HEK293 (cell line): ENCODE measurements around the gene SAMM50.

Source experiments
- CTCF ChIA-PET: fragments of 350-600 bp; formaldehyde crosslinking; extraction: SDS; loops from one replicate; lab custom pipeline; 2021; ENCODE audit warnings: antibody characterized with exemption; lab: Yijun Ruan, JAX
- POLR2A ChIA-PET: fragments of 300-600 bp; formaldehyde crosslinking; extraction: SDS; loops from one replicate; lab custom pipeline; 2020; ENCODE audit warnings: antibody characterized with exemption, inconsistent platforms; lab: Yijun Ruan, JAX
- H3K27ac ChIP-seq: fragments of 200-500 bp; sonication (Bioruptor generic); 2 replicates; pipeline ENCODE4 v1.5.1; 2014; ENCODE audit warnings: low read depth, low read length, control low read depth, inconsistent platforms; ENCODE audit errors: extremely low read depth
- H3K36me3 ChIP-seq, 2 experiments: fragments of 200-500 bp in 1 of 2; sonication (Bioruptor generic) in 1 of 2; 1 replicate in 1 of 2; 2 replicates in 1 of 2; pipeline ENCODE4 v1.5.1; 2014 to 2017; ENCODE audit warnings: inconsistent platforms in 2 of 2, low read length in 2 of 2; ENCODE audit not compliant: control insufficient read depth in 2 of 2, insufficient read depth in 1 of 2
- H3K4me1 ChIP-seq: fragments of 200-500 bp; sonication (Bioruptor generic); 2 replicates; pipeline ENCODE4 v1.5.1; 2014; ENCODE audit warnings: mild to moderate bottlenecking, low read length, inconsistent platforms; ENCODE audit not compliant: control insufficient read depth, insufficient read depth
- H3K4me3 ChIP-seq: 2 replicates; pipeline ENCODE4 v1.5.1; 2011; ENCODE audit warnings: low read depth, mild to moderate bottlenecking, control low read depth, low read length, moderate library complexity
- H3K9me3 ChIP-seq: fragments of 200-500 bp; sonication (Bioruptor generic); 2 replicates; pipeline ENCODE4 v1.5.1; 2014; ENCODE audit warnings: low read depth, low read length, inconsistent platforms; ENCODE audit not compliant: control insufficient read depth, insufficient read depth
- HOXC10 ChIP-seq: sonication (generic); formaldehyde crosslinking; IDR thresholded peaks from 2 replicates; pipeline ENCODE4 v1.8.1; 2023; ENCODE audit warnings: mild to moderate bottlenecking, missing genetic modification reagents
- KLF7 ChIP-seq: fragments of 450-650 bp; formaldehyde crosslinking; IDR thresholded peaks from 2 replicates; pipeline ENCODE4 v1.5.1; 2016; ENCODE audit warnings: missing biosample characterization, missing genetic modification characterization, borderline replicate concordance
- REPIN1 ChIP-seq: fragments of 450-650 bp; formaldehyde crosslinking; IDR thresholded peaks from 2 replicates; pipeline ENCODE4 v1.5.1; 2017; ENCODE audit warnings: missing biosample characterization, missing genetic modification characterization, low read depth
- TCF7L2 ChIP-seq: IDR thresholded peaks from 2 replicates; pipeline ENCODE4 v1.6.1; 2011; ENCODE audit warnings: low read depth, mild to moderate bottlenecking, inconsistent platforms, low read length, moderate library complexity, borderline replicate concordance
- ZBTB21 ChIP-seq: fragments of 450-650 bp; formaldehyde crosslinking; IDR thresholded peaks from 2 replicates; pipeline ENCODE4 v1.5.1; 2017; ENCODE audit warnings: missing biosample characterization, missing genetic modification characterization
- ZBTB7A ChIP-seq: fragments of 450-650 bp; formaldehyde crosslinking; IDR thresholded peaks from 2 replicates; pipeline ENCODE4 v1.5.1; 2016; ENCODE audit warnings: low read depth, missing biosample characterization, missing genetic modification characterization
- ZNF155 ChIP-seq: fragments of 450-650 bp; formaldehyde crosslinking; IDR thresholded peaks from 2 replicates; pipeline ENCODE4 v1.5.1; 2016; ENCODE audit warnings: missing biosample characterization, missing genetic modification characterization
- ZNF175 ChIP-seq: fragments of 450-650 bp; formaldehyde crosslinking; IDR thresholded peaks from 2 replicates; pipeline ENCODE4 v1.5.1; 2016; ENCODE audit warnings: missing biosample characterization, missing genetic modification characterization
- ZNF184 ChIP-seq: fragments of 450-650 bp; IDR thresholded peaks from 2 replicates; pipeline ENCODE4 v1.5.1; 2018; ENCODE audit warnings: missing biosample characterization, mild to moderate bottlenecking, missing genetic modification characterization
- ZNF571 ChIP-seq: fragments of 450-650 bp; formaldehyde crosslinking; IDR thresholded peaks from 2 replicates; pipeline ENCODE4 v1.5.0; 2017; ENCODE audit warnings: missing biosample characterization, missing genetic modification characterization
- ZNF600 ChIP-seq: fragments of 450-650 bp; formaldehyde crosslinking; IDR thresholded peaks from 2 replicates; pipeline ENCODE4 v1.5.1; 2016; ENCODE audit warnings: missing biosample characterization, missing genetic modification characterization
- ZNF624 ChIP-seq: fragments of 450-650 bp; formaldehyde crosslinking; IDR thresholded peaks from 2 replicates; pipeline ENCODE4 v1.5.1; 2017; ENCODE audit warnings: missing biosample characterization, missing genetic modification characterization
- ZNF664 ChIP-seq: fragments of 450-650 bp; formaldehyde crosslinking; IDR thresholded peaks from 2 replicates; pipeline ENCODE4 v1.5.1; 2016; ENCODE audit warnings: missing biosample characterization, missing genetic modification characterization
- ZNF747 ChIP-seq: fragments of 450-650 bp; formaldehyde crosslinking; IDR thresholded peaks from 2 replicates; pipeline ENCODE4 v1.5.1; 2016; ENCODE audit warnings: missing biosample characterization, missing genetic modification characterization
- ZNF768 ChIP-seq: fragments of 450-650 bp; formaldehyde crosslinking; IDR thresholded peaks from 2 replicates; pipeline ENCODE4 v1.5.1; 2018; ENCODE audit warnings: missing biosample characterization, mild to moderate bottlenecking, missing genetic modification characterization
- ZNF776 ChIP-seq: fragments of 450-650 bp; formaldehyde crosslinking; IDR thresholded peaks from 2 replicates; pipeline ENCODE4 v1.5.0; 2017; ENCODE audit warnings: missing biosample characterization, missing genetic modification characterization, borderline replicate concordance
- ZNF785 ChIP-seq: fragments of 450-650 bp; formaldehyde crosslinking; IDR thresholded peaks from 2 replicates; pipeline ENCODE4 v1.5.1; 2016; ENCODE audit warnings: missing biosample characterization, missing genetic modification characterization
- TF ChIP-seq, protein P1 (sequence below): fragments of 450-650 bp; formaldehyde crosslinking; IDR thresholded peaks from 2 replicates; pipeline ENCODE4 v1.5.1; 2016; ENCODE audit warnings: missing biosample characterization, missing genetic modification characterization
- TF ChIP-seq, protein P2 (sequence below): fragments of 450-650 bp; formaldehyde crosslinking; optimal IDR thresholded peaks from 2 replicates; pipeline ENCODE3; 2016; ENCODE audit warnings: missing biosample characterization, mild to moderate bottlenecking, missing genetic modification characterization
- TF ChIP-seq, protein P3 (sequence below): fragments of 450-650 bp; formaldehyde crosslinking; IDR thresholded peaks from 2 replicates; pipeline ENCODE4 v1.5.1; 2017; ENCODE audit warnings: missing biosample characterization, mild to moderate bottlenecking, missing genetic modification characterization, moderate library complexity
- TF ChIP-seq, protein P4 (sequence below): fragments of 450-650 bp; formaldehyde crosslinking; IDR thresholded peaks from 2 replicates; pipeline ENCODE4 v1.5.1; 2016; ENCODE audit warnings: missing biosample characterization, missing genetic modification characterization
- TF ChIP-seq, protein P5 (sequence below): fragments of 450-650 bp; formaldehyde crosslinking; conservative IDR thresholded peaks from 2 replicates; pipeline ENCODE4 v1.5.1; 2016; ENCODE audit warnings: low read depth, missing biosample characterization, missing genetic modification characterization

The SAMM50 gene

DNA sequence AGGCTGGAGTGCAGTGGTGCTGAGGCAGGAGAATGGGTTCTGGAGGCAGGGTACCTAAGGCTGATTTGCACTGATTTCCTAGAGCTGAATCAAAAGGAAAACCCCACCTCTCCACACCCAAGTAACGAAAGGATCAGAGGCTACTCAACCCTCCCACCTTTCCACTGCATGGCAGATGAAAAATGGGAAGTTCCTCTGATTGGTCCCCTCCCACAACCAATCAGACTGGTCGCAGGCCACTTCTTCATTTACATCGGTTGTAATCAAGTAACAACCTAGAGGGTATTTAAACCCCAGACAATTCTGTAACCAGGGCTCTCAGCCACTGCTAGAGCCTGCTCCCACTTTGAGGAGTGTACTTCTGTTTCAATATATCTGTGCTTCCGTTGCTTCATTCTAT lies 50.3 kb downstream of the SAMM50 start:
- Histone ChIP-seq H3K36me3 (peaks cover 0 to 2% of the 10 kb centered on the region in 2 experiments; a peak in 1 of 3 replicates), H3K4me3 (no peak overlapping the region), H3K4me1 (no peaks in the 10 kb centered on the region), H3K27ac (no peak overlapping the region)
- CTCF ChIA-PET, result interaction anchor here (0.7 to 5.0 kb wide), 2 partner anchors 12 to 120 kb away, joined by 3 to 39 read pairs; no protein-coding TSS in a partner anchor
- TF ChIP-seq, protein P1, sequence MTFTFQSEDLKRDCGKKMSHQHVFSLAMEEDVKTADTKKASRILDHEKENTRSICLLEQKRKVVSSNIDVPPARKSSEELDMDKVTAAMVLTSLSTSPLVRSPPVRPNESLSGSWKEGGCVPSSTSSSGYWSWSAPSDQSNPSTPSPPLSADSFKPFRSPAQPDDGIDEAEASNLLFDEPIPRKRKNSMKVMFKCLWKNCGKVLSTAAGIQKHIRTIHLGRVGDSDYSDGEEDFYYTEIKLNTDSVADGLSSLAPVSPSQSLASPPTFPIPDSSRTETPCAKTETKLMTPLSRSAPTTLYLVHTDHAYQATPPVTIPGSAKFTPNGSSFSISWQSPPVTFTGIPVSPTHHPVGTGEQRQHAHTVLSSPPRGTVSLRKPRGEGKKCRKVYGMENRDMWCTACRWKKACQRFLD (tag by site-specific recombination), result no peak
- TF ChIP-seq, protein P2, sequence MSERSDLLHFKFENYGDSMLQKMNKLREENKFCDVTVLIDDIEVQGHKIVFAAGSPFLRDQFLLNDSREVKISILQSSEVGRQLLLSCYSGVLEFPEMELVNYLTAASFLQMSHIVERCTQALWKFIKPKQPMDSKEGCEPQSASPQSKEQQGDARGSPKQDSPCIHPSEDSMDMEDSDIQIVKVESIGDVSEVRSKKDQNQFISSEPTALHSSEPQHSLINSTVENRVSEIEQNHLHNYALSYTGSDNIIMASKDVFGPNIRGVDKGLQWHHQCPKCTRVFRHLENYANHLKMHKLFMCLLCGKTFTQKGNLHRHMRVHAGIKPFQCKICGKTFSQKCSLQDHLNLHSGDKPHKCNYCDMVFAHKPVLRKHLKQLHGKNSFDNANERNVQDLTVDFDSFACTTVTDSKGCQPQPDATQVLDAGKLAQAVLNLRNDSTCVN (tag by site-specific recombination), result no peak
- no peak for TF ChIP-seq ZBTB7A (tag by site-specific recombination)
- TF ChIP-seq REPIN1 (tag by site-specific recombination), result no peak
- TF ChIP-seq, all 188 proteins: peak for 0
- no peaks in the 10 kb centered on the region for H3K9me3 ChIP-seq
- POLR2A ChIA-PET, result no interaction called here

DNA sequence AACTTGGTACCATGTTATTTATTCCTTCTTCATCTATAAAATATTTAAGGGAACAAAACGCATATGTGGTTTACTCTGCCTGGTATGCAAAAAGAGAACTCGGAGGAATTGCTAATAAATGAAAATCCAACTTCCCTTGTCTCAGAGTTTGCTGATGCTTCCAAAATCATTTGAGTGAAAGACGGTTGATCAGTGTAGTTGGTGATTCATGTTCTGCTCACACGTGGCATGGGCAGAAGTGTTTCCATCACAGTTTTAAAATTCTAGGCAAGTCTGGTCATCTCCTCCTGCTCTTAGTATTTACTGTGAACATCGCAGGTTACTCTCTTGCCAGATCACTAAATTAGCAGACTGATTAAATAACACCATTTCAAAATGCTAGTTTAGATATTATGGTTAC lies 56.9 kb downstream of the SAMM50 start:
- Histone ChIP-seq H3K4me3 (no peak overlapping the region), H3K27ac (no peak overlapping the region), H3K9me3 (no peaks in the 10 kb centered on the region), H3K4me1 (no peaks in the 10 kb centered on the region), H3K36me3 (no peaks in the 10 kb centered on the region)
- CTCF ChIA-PET, result interaction anchor here (0.7 to 1.3 kb wide), 4 partner anchors 19 to 768 kb away, joined by 3 to 6 read pairs (median 4); no protein-coding TSS in a partner anchor
- POLR2A ChIA-PET, result no interaction called here
- TF ChIP-seq, protein P3, sequence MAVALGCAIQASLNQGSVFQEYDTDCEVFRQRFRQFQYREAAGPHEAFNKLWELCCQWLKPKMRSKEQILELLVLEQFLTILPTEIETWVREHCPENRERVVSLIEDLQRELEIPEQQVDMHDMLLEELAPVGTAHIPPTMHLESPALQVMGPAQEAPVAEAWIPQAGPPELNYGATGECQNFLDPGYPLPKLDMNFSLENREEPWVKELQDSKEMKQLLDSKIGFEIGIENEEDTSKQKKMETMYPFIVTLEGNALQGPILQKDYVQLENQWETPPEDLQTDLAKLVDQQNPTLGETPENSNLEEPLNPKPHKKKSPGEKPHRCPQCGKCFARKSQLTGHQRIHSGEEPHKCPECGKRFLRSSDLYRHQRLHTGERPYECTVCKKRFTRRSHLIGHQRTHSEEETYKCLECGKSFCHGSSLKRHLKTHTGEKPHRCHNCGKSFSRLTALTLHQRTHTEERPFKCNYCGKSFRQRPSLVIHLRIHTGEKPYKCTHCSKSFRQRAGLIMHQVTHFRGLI (tag by site-specific recombination), result no peak
- TF ChIP-seq ZNF776 (tag by site-specific recombination) (no peak), ZNF768 (no peak), ZBTB21 (tag by site-specific recombination) (no peak), ZNF624 (no peak), KLF7 (tag by site-specific recombination) (no peak), ZNF571 (no peak), ZNF600 (tag by site-specific recombination) (no peak), ZNF664 (tag by site-specific recombination) (no peak), ZBTB7A (tag by site-specific recombination) (no peak), ZNF785 (tag by site-specific recombination) (no peak), TCF7L2 (no peak), ZNF175 (tag by site-specific recombination) (no peak), ZNF184 (no peak), ZNF747 (no peak), HOXC10 (CRISPR knock-in tag) (no peak), REPIN1 (tag by site-specific recombination) (no peak), ZNF155 (tag by site-specific recombination) (no peak)
- TF ChIP-seq, protein P4, sequence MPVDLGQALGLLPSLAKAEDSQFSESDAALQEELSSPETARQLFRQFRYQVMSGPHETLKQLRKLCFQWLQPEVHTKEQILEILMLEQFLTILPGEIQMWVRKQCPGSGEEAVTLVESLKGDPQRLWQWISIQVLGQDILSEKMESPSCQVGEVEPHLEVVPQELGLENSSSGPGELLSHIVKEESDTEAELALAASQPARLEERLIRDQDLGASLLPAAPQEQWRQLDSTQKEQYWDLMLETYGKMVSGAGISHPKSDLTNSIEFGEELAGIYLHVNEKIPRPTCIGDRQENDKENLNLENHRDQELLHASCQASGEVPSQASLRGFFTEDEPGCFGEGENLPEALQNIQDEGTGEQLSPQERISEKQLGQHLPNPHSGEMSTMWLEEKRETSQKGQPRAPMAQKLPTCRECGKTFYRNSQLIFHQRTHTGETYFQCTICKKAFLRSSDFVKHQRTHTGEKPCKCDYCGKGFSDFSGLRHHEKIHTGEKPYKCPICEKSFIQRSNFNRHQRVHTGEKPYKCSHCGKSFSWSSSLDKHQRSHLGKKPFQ (tag by site-specific recombination), result no peak
- TF ChIP-seq, protein P5, sequence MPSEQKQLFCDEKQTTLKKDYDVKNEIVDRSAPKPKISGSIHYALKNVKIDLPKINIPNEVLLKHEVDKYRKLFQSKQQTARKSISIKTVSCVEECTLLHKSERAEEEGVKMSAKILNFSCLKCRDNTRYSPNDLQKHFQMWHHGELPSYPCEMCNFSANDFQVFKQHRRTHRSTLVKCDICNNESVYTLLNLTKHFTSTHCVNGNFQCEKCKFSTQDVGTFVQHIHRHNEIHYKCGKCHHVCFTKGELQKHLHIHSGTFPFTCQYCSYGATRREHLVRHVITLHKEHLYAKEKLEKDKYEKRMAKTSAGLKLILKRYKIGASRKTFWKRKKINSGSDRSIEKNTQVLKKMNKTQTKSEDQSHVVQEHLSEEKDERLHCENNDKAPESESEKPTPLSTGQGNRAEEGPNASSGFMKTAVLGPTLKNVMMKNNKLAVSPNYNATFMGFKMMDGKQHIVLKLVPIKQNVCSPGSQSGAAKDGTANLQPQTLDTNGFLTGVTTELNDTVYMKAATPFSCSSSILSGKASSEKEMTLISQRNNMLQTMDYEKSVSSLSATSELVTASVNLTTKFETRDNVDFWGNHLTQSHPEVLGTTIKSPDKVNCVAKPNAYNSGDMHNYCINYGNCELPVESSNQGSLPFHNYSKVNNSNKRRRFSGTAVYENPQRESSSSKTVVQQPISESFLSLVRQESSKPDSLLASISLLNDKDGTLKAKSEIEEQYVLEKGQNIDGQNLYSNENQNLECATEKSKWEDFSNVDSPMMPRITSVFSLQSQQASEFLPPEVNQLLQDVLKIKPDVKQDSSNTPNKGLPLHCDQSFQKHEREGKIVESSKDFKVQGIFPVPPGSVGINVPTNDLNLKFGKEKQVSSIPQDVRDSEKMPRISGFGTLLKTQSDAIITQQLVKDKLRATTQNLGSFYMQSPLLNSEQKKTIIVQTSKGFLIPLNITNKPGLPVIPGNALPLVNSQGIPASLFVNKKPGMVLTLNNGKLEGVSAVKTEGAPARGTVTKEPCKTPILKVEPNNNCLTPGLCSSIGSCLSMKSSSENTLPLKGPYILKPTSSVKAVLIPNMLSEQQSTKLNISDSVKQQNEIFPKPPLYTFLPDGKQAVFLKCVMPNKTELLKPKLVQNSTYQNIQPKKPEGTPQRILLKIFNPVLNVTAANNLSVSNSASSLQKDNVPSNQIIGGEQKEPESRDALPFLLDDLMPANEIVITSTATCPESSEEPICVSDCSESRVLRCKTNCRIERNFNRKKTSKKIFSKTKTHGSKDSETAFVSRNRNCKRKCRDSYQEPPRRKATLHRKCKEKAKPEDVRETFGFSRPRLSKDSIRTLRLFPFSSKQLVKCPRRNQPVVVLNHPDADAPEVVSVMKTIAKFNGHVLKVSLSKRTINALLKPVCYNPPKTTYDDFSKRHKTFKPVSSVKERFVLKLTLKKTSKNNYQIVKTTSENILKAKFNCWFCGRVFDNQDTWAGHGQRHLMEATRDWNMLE (tag by site-specific recombination), result no peak
